Ovary (tissue), 3 donors: ENCODE measurements around the gene MAP2K7.

ENCODE experiments used
- EP300 ChIP-seq: sonication (generic); formaldehyde crosslinking; IDR thresholded peaks from one replicate; pipeline ENCODE4 v1.6.1; 2017; ENCODE audit warnings: antibody characterized with exemption
- POLR2A ChIP-seq: fragments of 450-650 bp; IDR thresholded peaks from one replicate; pipeline ENCODE4 v1.6.1; 2017; ENCODE audit warnings: antibody characterized with exemption, mild to moderate bottlenecking, moderate library complexity
- TF ChIP-seq, protein P1 (sequence below), 3 donors: fragments of 450-650 bp in 2 of 3; fragments of 200-600 bp in 1 of 3; IDR thresholded peaks; one replicate each; pipeline versions ENCODE4 v1.5.1 to v1.8.0; 2016 to 2022; ENCODE audit warnings: antibody characterized with exemption in 3 of 3, mild to moderate bottlenecking in 1 of 3
- donor health status: DM: no; HTN: no; CAD: no.

DNA sequence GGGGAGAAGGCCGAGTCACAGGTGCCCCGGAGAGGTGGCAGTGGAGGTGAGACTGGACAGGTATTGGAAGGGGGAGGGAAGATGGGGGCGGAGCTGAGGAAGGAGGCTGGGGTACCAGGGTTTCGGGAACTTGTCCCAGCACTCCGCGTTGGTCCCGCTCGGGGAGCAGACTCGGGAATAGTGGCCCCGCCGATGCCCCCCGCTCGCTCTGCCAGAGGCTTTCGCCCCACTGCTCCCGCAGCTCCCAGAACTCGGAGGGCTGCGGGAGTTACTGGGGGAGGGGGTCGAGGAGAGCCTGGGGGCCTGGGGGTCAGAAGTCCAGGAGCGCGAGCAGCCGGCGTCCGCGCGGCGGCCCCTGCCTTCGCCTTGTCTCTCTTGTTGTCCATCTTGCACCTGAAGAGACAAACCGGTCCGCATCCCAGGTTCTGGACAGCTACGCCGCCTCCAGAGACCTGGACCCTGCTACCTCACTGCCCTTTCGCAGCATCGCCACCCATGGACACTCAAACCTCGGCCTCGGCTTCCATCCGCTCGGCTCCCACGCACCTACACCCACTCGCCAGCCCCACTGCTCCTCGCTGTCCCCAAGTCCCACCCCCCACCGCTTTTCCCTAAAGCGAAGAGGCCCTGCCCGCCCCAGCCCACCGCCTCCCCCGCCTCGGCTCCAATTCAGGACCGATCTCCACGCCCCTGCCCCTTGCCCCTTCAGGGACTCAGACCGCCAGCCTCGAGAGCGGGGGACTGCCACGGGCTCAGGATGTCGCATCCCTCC is 30.2 kb upstream of the MAP2K7 start:
- TF ChIP-seq POLR2A (no peak), EP300 (no peak)
- TF ChIP-seq, protein P1, sequence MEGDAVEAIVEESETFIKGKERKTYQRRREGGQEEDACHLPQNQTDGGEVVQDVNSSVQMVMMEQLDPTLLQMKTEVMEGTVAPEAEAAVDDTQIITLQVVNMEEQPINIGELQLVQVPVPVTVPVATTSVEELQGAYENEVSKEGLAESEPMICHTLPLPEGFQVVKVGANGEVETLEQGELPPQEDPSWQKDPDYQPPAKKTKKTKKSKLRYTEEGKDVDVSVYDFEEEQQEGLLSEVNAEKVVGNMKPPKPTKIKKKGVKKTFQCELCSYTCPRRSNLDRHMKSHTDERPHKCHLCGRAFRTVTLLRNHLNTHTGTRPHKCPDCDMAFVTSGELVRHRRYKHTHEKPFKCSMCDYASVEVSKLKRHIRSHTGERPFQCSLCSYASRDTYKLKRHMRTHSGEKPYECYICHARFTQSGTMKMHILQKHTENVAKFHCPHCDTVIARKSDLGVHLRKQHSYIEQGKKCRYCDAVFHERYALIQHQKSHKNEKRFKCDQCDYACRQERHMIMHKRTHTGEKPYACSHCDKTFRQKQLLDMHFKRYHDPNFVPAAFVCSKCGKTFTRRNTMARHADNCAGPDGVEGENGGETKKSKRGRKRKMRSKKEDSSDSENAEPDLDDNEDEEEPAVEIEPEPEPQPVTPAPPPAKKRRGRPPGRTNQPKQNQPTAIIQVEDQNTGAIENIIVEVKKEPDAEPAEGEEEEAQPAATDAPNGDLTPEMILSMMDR (IDR thresholded peaks at IDR 0.05) = no peak
